GM18517 (cell line): ENCODE data around the gene NME7.
"Not testable (repeated sequence)": the region's sequence is repeated elsewhere in the genome, so short reads cannot be mapped to it uniquely, and the experiment has no call there.

Experiments used
- ATAC-seq: cut with Tn5 transposase; IDR thresholded peaks from one replicate; pipeline ENCODE4 v1.9.1; 2021; ENCODE audit warnings: mild to moderate bottlenecking, moderate library complexity; ENCODE audit not compliant: unreplicated experiment

NME7 gene

GRCh38 chr1:169133228-169133576 lies 234.4 kb downstream of the NME7 start:
- ATAC-seq: no peak

DNA sequence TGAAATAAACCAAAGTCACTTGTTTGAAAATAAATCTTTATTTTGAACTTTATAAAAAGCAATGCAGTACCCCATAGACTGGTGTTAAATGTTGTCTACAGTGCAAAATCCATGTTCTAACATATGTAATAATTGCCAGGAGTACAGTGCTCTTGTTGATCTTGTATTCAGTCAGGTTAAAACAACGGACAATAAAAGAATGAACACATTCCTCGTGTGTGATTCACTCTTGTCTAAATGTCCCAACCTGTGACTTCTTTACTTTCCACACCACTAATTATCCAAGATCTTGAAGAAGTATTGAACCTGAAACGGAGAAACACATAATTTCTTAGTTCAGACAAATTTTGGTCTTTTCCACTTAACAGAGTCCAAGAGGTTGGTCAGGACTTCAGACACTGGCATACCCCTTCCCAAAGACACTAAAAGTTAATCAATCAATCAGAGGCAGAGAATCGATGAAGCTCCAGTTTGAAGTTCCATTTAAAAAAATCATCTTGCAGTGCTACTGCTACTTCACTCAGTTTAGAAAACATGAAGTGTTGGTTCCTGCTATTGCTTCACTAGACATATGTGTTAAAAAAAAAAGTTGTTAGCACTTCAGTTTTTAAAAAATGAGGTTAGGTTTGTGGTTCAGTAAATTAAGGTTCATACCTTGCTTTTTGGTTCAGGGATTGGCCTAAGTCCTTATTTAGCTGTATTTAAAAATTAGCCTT lies 234.9 kb downstream of the NME7 start:
- no peak for ATAC-seq

DNA sequence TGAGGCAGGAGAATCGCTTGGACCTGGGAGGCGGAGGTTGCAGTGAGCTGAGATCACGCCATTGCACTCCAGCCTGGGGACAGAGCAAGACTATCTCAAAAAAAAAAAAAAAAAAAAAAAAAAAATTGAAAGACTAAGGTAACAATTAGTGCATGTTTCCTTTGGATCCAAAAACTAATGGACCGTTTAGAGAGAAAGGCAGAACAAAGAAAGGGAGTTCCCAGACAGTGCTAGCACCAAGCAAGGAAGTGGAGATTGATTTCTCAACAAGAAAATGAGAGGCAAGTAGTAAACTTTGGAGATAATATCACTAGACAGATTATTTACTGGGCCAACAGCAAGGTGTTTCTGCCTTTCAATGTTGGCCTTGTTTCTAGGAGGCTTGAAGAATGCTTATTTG lies 236.9 kb downstream of the NME7 start:
- no peak for ATAC-seq

- ATAC-seq: no peak
These were observed 238.3 kb downstream of the NME7 start for GRCh38 chr1:169129109-169129784.

DNA sequence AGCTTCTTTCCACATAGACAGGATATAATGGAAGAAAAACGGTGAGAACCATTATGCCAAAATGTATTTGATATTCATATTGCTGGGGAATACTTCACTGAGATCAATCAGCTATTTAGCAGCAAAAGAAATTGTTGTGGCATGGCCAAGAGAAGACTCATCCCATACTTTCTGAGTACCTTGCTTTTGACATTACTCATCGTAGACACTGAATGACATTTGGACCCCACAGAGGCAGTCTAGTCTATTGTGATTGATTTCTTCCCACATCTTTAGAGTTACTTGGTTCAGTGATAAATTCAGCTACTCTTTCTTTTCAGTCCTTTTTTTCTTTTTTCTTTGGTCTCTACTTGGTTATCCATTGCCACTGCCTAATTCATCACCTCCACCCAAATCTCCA lies 239.0 kb downstream of the NME7 start:
- no peak for ATAC-seq

- ATAC-seq: no peak
These were observed 240.3 kb downstream of the NME7 start for GRCh38 chr1:169127305-169127704.

- no peak for ATAC-seq
These were observed 241.3 kb downstream of the NME7 start for GRCh38 chr1:169126335-169126734.

DNA sequence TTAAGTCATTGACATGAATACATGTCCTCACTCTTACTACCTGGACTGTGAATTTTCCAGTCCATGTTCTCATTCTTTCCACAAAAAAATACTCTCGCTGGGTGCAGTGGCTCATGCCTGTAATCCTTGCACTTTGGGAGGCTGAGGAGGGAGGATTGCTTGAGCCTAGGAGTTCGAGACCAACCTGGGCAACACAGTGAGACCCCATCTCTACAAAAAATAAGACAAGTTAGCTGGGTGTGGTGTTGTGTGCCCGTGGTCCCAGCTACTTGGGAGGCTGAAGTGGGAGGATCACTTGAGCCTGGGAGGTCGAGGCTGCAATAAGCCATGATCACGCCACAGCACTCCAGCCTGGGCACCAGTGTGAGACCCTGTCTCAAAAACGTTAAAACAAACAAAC lies 242.0 kb downstream of the NME7 start:
- ATAC-seq: not testable (repeated sequence)

DNA sequence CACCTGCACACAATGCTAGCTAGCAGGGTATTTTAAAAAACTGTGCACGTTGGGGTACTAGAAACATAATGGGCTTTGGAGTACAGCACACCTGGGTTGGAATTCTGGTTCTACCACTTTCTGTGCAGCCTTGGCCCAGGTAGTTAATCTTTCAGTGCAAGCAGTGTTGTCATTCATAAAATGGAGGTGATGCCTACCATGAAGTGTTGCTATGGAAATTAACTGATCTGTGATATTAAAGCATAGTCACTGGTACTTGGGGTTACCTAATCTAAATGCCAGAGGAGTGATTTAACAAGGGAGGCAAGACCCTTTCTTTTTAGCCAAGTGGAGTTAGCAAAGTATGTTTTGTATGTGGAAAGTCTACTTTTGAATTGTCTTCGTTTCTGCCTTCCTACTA lies 243.1 kb downstream of the NME7 start:
- no peak for ATAC-seq

GRCh38 chr1:169122976-169123375 lies 244.6 kb downstream of the NME7 start:
- ATAC-seq: peak; percentile 59

DNA sequence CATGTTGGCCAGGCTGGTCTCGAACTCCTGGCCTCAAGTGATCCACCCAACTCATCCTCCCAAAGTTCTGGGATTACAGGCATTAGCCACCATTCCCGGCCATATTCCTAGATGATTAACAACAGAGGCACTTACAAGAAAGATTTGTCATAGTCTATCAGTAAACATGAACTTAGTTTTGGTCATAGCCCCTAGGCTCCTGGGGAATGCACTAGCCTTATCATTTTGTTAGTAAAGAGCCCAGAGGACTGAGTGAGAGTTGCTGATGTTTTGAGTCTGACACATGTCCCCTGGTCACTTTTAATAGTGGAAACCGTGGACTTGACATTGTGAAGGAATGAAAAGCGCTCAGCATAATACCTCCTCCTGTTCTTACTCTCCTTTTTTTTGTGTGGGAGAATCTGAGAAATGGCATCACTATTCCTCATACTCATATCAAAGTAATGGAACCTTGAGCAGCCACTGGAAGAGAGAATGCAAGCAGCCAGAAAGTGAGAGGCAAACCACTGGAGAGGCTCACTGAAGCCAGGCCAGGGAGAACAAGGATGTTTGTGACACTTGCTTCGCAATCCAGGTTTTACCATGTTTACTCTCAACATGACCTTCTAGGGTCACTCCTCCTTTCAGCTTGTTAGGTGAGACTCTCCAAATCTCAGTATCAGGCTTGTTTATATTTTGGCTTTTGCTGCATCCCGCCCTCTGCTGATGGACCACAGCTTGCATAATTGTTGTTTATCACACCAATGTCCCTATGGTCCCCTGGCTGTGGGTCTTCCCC lies 246.3 kb downstream of the NME7 start:
- ATAC-seq: no peak

- ATAC-seq: no peak
These were observed 247.5 kb downstream of the NME7 start for GRCh38 chr1:169120066-169120465.

DNA sequence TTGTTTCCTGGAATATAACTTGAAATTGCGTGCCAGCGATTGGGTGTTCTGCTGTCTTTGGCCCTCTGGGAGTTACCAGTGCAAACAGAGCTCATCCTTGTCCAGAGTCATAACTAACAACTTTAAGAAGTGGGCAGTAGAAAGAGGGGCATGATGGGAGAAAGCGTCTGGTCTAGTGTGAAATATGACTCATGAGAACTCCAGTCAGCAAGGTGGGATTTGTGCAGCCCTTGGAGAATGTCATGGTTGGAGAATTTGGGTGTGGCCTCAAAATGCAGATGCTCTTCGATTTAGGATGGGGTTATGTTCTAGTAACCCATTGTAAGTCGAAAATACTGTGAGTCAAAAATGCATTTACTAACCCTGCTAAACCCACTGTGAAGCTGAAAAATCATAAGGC lies 248.2 kb downstream of the NME7 start:
- no peak for ATAC-seq

GRCh38 chr1:169118227-169118626 lies 249.4 kb downstream of the NME7 start:
- ATAC-seq: no peak

DNA sequence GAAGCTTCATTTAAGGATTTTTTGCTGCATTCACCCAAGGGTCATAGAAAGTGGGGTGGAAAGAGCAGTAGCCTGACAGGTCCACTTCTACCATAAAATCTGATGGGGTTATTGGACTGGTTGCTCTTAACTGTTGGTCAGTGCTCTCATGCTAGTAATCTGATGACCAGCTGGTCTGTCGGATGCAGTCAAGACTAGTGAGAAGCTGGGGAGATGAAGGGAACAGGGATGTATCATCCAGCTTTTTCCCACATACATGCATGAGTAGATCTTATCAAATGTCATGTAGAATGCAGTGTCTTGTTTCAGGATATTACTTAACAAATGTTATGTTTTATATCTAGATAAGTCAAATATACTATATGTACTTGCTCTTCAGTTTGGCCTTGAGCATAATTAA lies 250.0 kb downstream of the NME7 start:
- no peak for ATAC-seq

DNA sequence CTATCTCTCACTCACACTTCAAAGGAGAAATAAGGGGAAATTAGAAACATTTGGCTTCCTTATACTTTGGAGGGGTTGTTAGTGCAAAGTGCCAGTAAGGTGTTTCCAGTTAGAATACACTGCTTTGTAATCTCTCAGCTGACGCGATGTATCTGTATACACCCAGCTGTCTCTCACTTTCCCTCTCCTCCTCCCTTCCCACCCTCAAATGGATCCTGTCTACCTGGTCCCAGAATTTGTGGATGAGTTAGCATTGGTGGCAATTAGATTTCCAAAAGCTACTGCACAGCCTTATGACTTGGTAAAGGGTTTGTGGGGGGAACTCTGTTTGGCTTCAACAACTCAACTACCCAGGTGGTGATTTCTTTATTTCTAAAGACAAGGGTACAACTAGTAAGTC lies 250.6 kb downstream of the NME7 start:
- ATAC-seq: no peak

DNA sequence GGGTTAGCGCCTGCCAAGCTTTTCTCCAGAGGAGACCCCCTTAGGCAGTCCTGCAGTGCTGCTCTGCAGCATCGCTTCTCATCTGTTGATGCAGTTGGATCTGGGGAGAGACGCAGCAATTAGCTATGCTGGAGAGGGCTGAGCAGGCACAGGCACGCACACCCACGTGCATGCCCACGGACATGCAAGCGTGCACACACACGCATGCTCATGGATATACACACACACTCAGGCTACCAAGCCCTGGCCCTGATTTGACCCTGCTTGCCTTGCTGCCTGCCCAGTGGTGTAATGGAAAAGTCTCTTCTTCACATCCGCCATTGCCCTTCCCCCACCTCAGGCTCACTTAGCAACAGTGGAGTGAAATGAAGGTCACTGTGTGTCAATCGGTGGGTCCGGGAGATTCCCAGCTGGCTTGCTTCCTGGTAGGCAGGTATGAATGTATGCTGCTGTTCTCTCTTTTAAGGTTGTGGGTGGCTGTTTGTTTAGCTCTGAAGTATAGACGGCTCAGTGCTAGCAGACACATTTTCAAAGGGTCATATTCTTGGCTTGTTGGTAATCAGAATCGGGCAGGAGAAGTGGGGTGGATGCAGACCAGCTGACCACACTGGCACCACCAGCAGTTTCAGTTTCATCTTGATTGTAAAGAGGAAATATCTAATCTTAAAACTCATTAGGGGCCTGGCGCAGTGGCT lies 251.6 kb downstream of the NME7 start:
- peak; percentile 56 for ATAC-seq

- no peak for ATAC-seq
These were observed 253.9 kb downstream of the NME7 start for GRCh38 chr1:169113613-169114119.

DNA sequence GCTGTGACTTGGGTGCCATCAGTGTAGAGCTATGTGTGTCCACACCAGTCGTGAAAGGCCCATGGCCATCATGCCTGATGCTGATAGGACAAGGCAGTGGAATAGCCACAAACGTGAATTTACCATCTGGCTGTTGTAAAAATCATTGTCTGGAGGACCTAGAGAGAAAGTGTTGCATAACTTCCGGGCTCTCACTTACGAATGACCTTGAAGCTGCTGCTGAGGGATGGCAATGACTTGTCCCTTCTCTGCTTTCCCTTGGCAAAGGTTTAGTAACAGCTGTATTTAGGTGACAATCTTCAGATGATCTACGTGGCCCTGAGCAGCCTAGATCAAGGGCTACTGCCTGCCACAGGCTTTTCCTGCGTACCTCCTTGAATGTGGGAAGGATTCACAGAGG lies 255.4 kb downstream of the NME7 start:
- no peak for ATAC-seq

GRCh38 chr1:169111472-169111871 lies 256.1 kb downstream of the NME7 start:
- no peak for ATAC-seq
